ENCODE data around the gene NTF3.

The NTF3 gene

DNA sequence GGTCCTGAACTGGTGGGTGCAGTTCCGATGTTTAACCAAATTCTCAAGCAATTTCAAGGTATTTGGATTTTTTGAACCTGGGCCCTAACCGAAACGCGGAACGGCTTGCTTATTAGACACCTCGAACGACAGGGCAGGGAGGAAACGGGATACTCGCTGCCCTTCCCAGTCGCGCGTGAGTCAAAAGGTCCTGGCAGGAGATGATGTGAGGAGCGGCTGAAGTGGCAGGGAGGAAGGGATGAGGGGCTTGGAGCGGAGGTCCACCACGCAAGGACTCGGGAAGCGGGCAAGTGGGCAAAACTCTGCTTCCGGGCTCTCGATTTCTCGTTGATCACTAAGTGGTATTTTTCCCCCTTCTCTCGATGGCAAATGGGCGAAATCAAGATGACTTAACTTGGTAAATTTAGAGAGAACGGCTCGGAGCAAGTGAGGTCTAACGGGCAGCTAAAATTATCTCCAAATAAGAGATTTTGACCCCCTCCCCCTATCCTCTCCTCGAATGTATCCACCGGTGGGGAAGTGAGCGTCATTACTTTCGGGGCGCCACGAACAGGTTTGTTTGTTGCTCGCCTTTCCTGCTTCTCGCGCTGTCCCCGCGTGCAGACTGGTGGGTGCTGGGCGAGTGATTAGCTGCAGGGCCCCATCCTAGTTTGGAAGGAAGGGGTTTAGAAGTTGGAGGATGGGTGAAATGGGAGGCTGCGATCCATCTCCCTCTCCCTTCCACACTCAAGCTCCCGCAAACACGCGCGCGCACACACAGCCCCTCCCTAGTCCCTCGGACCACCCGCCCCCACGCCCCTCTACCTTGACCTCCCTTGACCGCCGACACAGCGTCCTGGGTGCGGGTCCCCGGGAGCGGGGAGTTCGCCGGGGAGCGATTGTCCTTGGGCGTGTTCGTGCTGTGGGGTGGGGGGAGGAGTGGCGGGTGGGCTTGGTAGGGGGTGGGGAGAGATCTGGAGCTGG lies 986 bp upstream of the NTF3 start:
- no peak for DNase-seq (ENCODE audit: low spot score)

GRCh38 chr12:5433081-5433844 lies 1.4 kb downstream of the NTF3 start:
- no peak for DNase-seq (ENCODE audit: low spot score)

- no peak for DNase-seq (ENCODE audit: low spot score)
Observed at GRCh38 chr12:5433845-5434646, 2.1 kb downstream of the NTF3 start.

DNA sequence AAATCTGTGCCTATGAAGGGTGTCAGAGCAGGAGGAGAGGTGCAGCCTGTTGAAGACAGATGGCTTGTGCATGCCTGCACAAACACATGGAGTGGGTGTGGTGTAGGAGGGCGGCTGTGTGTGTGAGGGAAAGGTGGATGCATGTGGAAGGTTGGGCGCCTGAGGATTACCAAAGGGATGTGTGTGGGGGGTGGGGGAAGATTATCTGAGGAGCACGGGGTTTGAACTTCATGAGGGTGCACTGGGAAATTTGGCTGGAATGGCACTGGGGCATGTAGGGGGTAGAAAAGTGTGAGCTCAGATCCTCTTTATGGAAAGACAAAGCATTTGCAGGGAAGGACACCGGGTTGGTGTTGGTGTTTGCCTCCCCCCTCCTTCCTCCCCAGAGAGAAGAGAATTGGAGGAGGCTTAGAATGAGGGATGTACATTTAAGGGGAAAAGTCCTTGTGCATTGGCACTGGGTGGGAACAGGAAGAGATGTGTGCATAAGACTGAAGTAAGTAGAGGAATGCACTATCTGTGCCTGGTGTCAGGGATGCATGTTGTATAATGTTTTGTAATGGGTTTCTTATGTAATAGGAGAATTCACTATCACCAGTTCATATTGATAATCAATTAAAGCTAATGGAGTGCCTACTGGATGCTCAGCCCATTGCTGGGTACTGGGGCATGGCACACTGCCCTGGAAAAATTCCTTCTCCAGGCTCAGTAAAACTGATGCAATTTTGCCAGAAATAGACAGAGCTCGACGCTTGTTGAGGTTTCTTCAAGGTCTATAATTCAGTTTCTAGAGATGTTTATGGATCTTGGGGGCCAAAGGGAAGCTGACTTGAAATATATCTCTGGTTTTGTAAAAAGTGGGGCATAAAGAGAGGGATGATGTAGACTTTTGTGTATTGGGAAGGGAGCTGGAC lies 3.0 kb downstream of the NTF3 start:
- no peak for DNase-seq (ENCODE audit: low spot score)

GRCh38 chr12:5437182-5437583 lies 5.3 kb downstream of the NTF3 start:
- DNase-seq (ENCODE audit: low spot score) = no peak

DNA sequence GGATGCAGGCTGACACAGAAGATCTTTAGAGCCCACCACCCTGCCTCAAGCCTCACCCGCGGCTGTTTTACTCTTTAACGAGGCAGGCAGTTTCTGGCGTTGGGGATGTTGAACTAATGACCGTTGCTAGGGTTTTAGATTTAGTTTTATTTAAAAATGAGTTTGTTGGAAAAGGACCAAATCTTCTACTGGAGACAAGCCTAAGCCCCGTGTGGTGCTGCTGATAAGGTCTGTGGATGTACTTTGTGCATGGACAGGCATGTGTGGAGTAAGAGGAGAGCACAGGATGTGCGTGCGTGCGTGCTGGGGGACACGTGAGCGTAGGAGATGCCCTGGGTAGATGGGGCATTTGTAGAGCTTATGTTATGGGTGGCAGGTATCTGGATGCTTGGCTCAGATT lies 5.7 kb downstream of the NTF3 start:
- no peak for DNase-seq (ENCODE audit: low spot score)

GRCh38 chr12:5438671-5439200 lies 6.8 kb downstream of the NTF3 start:
- DNase-seq (ENCODE audit: low spot score) = no peak

DNA sequence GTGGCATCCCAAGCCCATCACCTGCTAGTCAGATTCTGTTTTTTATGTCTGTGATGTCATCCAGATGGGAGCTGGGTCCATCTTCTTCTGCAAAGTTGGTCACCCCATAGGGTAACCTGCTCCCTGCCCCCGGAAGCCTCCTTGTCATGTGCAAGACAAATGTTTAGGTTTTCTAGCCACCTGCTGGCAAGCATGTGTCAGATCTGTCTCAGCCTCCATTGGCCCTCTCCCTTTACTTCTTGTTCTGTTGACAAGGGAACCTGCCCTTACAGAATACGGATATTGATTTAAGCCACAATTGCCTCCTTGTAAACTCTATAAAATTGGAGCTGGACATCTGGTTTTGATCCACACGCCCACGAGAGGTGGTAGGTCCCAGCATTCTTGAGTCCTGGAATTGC lies 7.5 kb downstream of the NTF3 start:
- DNase-seq (ENCODE audit: low spot score) = no peak

- no peak for DNase-seq (ENCODE audit: low spot score)
Observed at GRCh38 chr12:5439788-5440300, 7.9 kb downstream of the NTF3 start.

DNA sequence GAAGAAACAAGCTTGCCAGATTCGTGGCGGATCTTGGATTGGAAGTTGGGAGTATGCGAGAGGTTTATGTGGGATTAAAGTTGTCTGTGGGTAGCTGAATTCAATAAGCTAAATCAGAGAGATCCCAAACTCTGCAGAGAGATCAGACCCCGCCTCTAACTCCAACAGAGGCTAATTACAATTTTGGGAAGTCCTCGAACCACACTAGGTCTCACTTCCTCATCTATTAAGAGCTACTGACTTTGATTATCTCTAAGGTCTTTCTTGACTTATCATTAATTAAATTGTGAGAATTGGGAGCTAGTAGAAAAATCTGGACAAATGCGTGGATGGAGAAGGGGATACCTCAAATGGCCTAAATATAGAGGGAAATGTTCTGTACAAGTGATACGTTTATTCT lies 9.1 kb downstream of the NTF3 start:
- DNase-seq (ENCODE audit: low spot score) = peak; percentile 40

DNA sequence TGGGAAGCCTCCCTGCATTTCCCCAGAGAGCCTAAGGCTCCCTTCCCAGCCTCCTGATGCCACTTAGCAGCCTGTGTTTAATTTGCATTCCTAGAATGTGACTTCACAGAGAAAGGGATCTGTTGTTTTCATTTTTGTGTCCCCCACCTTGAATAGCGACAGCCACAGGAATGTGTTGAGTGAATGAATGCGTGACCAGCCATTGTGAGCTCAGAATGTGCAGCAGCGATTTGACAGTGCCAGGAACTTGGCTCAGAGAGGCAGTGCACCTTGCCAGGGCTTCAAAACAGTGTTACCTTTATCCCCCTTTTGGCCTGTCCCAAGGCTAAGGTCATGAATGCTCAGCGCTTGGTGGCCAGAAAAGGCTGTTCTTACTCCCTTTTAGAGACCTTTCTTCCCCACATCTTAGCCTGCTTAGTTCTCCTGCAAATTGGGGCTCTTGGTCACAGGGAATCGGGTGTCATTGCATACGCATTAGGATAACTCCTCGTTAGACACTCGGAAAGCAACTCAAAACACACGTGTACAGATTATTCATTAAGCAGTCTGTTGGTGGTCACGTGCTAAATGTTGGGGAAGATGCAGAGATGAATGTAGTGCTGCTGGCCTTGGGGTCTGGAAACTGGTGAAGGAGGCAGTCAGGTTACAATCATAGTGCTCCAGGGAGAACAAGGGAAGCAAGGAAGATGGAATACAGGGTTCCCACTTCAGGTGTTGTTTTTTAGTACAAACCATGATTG lies 9.8 kb downstream of the NTF3 start:
- no peak for DNase-seq (ENCODE audit: low spot score)

DNA sequence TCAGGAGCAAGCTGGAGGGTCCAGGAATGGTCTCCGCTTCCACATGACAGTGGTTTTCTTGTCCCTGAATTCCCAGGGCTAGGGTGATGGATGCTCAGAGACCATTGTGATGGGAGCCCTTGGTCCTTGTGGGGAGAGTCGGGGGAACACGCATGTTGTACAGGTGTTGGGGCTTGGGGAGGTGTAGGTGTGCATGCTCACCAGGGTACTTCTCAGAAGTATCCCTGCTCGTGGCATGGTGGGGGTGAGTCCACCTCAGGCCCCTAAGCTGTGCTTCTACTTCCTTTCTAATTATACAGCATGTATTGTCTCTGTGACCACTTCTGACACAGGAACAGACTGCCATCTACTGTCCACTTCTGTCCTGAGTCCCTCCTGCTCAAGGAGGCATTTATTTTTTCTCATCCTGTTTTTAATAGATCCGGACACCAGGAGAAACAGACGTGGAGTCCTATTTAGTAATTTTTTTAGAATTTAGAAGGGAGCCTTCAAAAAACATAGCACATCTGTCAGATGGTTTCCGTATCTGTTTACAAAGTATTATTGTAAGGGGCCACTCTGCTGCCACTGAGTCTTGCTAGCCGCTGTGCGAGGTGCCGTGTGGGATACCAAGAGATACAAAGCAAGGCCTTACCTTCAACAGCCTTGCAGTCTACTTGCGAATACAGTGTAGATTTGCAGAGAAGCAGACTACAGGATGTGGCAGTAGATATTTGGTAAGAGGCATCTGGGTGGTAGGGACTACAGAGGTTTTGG lies 10.5 kb downstream of the NTF3 start:
- peak; percentile 69 for DNase-seq (ENCODE audit: low spot score)

DNA sequence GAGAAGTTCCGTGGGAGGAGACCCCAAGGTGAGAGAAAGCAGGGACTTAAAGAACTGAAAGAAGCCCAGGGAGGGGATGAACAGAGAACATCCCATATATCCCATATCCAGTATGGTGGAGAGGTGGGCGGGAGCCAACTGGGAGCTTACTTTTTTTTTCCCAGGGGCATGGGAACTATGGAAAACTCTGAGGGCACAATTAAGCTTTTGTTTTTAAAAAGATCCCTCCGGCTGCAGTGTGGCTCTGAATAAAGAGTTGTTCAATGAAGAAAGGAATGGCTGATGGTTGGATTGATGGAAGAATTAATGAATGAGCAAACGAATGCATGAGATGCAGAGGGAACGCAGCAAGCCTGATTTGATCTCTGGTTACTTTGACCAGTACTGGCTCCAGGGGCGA lies 12.6 kb downstream of the NTF3 start:
- DNase-seq (ENCODE audit: low spot score) = no peak

GRCh38 chr12:5447320-5447719 lies 15.4 kb downstream of the NTF3 start:
- peak; percentile 29 for DNase-seq (ENCODE audit: low spot score)

DNA sequence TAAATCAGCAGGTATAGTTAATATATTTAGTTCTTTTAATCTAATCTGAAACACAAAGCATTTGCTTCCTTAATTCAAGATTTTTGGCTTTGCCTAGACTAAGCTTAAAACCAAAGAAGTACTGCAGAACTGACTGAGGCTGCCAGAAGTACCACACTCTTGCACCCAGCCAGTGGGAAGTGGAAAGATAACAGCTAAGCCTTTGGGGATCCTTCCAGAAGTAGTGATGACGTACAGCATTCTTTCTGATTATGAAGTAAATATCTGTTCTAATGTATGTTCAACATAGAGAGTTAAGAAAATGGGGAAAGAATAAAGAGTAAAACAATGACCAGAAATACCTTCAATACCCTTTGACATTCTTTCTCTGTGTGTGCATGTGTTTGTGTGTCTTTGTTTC lies 19.3 kb downstream of the NTF3 start:
- DNase-seq (ENCODE audit: low spot score) = no peak

DNA sequence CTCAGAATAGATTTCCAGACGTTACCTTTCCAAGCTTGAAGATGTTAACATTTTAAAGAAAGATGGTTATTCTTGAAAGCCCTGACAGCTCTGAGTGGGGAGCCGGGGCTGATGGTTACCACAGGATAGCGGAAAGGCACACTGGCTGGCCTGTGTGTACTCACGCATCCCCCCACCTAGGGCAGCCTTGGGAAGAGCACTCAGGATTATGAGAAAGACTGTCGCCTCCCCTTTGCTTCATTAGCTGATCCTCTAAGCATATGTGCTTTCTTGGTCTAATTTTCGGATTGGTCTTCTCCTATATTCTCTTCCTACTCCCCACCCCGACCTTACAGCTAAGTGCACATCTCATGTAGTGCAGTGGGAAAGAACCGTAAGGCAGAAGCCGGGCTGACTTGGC lies 20.7 kb downstream of the NTF3 start:
- no peak for DNase-seq (ENCODE audit: low spot score)

GRCh38 chr12:5453466-5453865 lies 21.6 kb downstream of the NTF3 start:
- DNase-seq (ENCODE audit: low spot score) = no peak

DNA sequence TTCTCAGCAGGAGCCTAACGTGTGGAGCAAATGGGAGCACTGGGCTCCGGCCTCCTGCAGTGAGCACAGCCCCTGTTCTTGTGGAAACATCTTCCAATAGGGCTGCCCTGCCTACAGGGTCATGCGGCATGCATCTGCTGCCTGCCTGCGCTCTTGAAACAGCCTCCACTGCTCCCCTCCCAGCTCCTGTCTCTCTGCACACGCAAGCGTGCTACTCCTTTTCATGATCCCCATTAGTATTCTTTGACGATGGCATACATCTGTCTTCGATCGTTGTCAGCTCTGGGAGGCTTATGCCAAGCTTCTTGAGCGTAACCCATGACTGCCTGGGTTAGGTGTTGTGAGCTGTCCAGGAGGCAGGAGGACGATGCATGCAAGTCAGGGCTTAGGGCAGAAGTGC lies 23.1 kb downstream of the NTF3 start:
- no peak for DNase-seq (ENCODE audit: low spot score)

- no peak for DNase-seq (ENCODE audit: low spot score)
Observed at GRCh38 chr12:5456030-5456429, 24.1 kb downstream of the NTF3 start.

Data from pons (tissue), 1 donor.